ENCODE results near the gene GBE1.

DNA sequence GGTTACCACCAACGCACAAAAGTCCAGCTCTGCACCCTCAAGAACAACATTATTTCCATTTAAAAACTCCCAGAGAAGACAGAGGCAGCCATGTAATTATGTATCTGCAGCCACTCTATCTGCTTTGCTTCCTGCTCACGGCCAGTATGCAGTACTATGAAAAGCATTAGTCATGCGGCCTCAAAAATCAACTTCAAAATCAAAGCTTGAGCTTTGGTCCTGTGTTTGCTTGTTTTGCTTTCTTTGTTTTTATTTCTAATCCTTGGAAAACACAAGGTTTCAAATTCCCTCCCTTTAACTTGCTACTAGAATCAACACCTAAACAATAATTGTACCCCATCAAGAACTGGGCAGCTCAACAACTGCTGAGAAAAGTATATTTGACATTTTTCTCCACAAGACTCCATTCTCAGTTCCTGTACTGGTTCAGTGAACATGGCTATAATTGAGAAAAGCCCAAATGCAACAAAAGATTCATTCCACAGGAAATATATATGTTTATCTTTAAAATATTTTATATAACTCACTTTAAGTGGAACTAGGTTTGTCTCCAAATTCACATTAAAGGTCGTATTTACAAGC is 37.6 kb downstream of the GBE1 start:
- TF ChIP-seq, protein P1, sequence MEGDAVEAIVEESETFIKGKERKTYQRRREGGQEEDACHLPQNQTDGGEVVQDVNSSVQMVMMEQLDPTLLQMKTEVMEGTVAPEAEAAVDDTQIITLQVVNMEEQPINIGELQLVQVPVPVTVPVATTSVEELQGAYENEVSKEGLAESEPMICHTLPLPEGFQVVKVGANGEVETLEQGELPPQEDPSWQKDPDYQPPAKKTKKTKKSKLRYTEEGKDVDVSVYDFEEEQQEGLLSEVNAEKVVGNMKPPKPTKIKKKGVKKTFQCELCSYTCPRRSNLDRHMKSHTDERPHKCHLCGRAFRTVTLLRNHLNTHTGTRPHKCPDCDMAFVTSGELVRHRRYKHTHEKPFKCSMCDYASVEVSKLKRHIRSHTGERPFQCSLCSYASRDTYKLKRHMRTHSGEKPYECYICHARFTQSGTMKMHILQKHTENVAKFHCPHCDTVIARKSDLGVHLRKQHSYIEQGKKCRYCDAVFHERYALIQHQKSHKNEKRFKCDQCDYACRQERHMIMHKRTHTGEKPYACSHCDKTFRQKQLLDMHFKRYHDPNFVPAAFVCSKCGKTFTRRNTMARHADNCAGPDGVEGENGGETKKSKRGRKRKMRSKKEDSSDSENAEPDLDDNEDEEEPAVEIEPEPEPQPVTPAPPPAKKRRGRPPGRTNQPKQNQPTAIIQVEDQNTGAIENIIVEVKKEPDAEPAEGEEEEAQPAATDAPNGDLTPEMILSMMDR (IDR thresholded peaks at IDR 0.05), result no peak
- no peak for TF ChIP-seq EZH2phosphoT487 (IDR thresholded peaks at IDR 0.05)

Measured in neural progenitor cell (in vitro differentiated cells).